WTC11 (cell line): ENCODE results near the gene LRTM2. TPM values are rescaled to one million over a fixed set of nuclear protein-coding genes. Genes with fewer than 3 reads are reported as not detected.

Experiments
- ATAC-seq: fragments of 200-7000 bp; cut with Tn5 transposase; 2 replicates; pipeline ENCODE4 v1.10.0; 2021; ENCODE audit warnings: mild to moderate bottlenecking, moderate library complexity
- CTCF ChIA-PET: fragments of 300-600 bp; sonication (Branson Sonifier 250); formaldehyde crosslinking; loops from one replicate; lab custom pipeline; 2021; ENCODE audit warnings: antibody characterized with exemption; lab: Charles Lee
- POLR2A ChIA-PET: fragments of 350-600 bp; sonication (Branson Sonifier 250); formaldehyde crosslinking; loops from one replicate; lab custom pipeline; 2021; ENCODE audit warnings: antibody characterized with exemption; lab: Charles Lee
- DNase-seq: peaks from one replicate; pipeline ENCODE4 v3.0.0; 2021; ENCODE audit warnings: low spot score
- H3K27ac Mint-ChIP-seq: 2 replicates; pipeline ENCODE4 v1.8.0; 2021; ENCODE audit warnings: mixed read lengths
- H3K27me3 Mint-ChIP-seq: 2 replicates; pipeline ENCODE4 v1.8.0; 2021; ENCODE audit warnings: low read depth, mild to moderate bottlenecking, moderate library complexity, mixed read lengths
- H3K36me3 Mint-ChIP-seq: 2 replicates; pipeline ENCODE4 v1.8.0; 2021; ENCODE audit warnings: mixed read lengths
- H3K4me1 Mint-ChIP-seq: 2 replicates; pipeline ENCODE4 v1.8.0; 2022; ENCODE audit warnings: mixed read lengths
- H3K4me3 Mint-ChIP-seq: 2 replicates; pipeline ENCODE4 v1.8.0; 2021; ENCODE audit warnings: mild to moderate bottlenecking, moderate library complexity, mixed read lengths
- H3K9me3 Mint-ChIP-seq: 2 replicates; pipeline ENCODE4 v1.8.0; 2021; ENCODE audit warnings: mixed read lengths
- CBFB ChIP-seq: sonication (generic); formaldehyde crosslinking; IDR thresholded peaks from 2 replicates; pipeline ENCODE4 v1.8.1; 2022; ENCODE audit warnings: mild to moderate bottlenecking, low read depth, missing genetic modification reagents
- FOXP4 ChIP-seq: sonication (generic); formaldehyde crosslinking; IDR thresholded peaks from 2 replicates; pipeline ENCODE4 v1.8.0; 2022; ENCODE audit warnings: mild to moderate bottlenecking, missing genetic modification reagents
- GABPB1 ChIP-seq: sonication (generic); formaldehyde crosslinking; IDR thresholded peaks from 2 replicates; pipeline ENCODE4 v1.8.1; 2023; ENCODE audit warnings: mild to moderate bottlenecking, missing genetic modification reagents
- MXD4 ChIP-seq: fragments of 250-450 bp; sonication (Bioruptor Pico); IDR thresholded peaks from 2 replicates; pipeline ENCODE4 v1.8.0; 2021; ENCODE audit warnings: mild to moderate bottlenecking, moderate library complexity, borderline replicate concordance
- NFATC4 ChIP-seq: fragments of 250-450 bp; sonication (Bioruptor Pico); IDR thresholded peaks from 2 replicates; pipeline ENCODE4 v1.9.0; 2021; ENCODE audit warnings: mild to moderate bottlenecking
- NFE2L1 ChIP-seq: sonication (generic); formaldehyde crosslinking; IDR thresholded peaks from 2 replicates; pipeline ENCODE4 v1.8.1; 2023; ENCODE audit warnings: missing genetic modification reagents
- OVOL2 ChIP-seq: fragments of 250-450 bp; sonication (Bioruptor Pico); IDR thresholded peaks from 2 replicates; pipeline ENCODE4 v1.9.0; 2021; ENCODE audit warnings: mild to moderate bottlenecking, borderline replicate concordance
- PREB ChIP-seq: sonication (generic); formaldehyde crosslinking; IDR thresholded peaks from 2 replicates; pipeline ENCODE4 v1.8.1; 2022; ENCODE audit warnings: mild to moderate bottlenecking, missing genetic modification reagents, moderate library complexity, borderline replicate concordance
- RORB ChIP-seq: fragments of 250-450 bp; sonication (Bioruptor Pico); IDR thresholded peaks from 2 replicates; pipeline ENCODE4 v1.9.0; 2021; ENCODE audit warnings: mild to moderate bottlenecking
- SMAD3 ChIP-seq: sonication (generic); formaldehyde crosslinking; IDR thresholded peaks from 2 replicates; pipeline ENCODE4 v1.8.0; 2022; ENCODE audit warnings: missing genetic modification reagents, mild to moderate bottlenecking, borderline replicate concordance
- SP1 ChIP-seq: sonication (generic); formaldehyde crosslinking; conservative IDR thresholded peaks from 2 replicates; pipeline ENCODE4 v1.8.1; 2022; ENCODE audit warnings: missing genetic modification reagents
- STAT6 ChIP-seq: sonication (generic); formaldehyde crosslinking; conservative IDR thresholded peaks from 2 replicates; pipeline ENCODE4 v1.8.1; 2023; ENCODE audit warnings: mild to moderate bottlenecking, low read depth, missing genetic modification reagents, moderate library complexity
- ZNF219 ChIP-seq: sonication (generic); formaldehyde crosslinking; IDR thresholded peaks from 2 replicates; pipeline ENCODE4 v1.8.0; 2023; ENCODE audit warnings: missing genetic modification reagents, mild to moderate bottlenecking, borderline replicate concordance
- ZNF232 ChIP-seq: sonication (generic); formaldehyde crosslinking; IDR thresholded peaks from 2 replicates; pipeline ENCODE4 v1.8.0; 2022; ENCODE audit warnings: mild to moderate bottlenecking, missing genetic modification reagents
- ZNF317 ChIP-seq: sonication (generic); formaldehyde crosslinking; IDR thresholded peaks from 2 replicates; pipeline ENCODE4 v1.8.1; 2023; ENCODE audit warnings: low read depth, mild to moderate bottlenecking, moderate library complexity, missing genetic modification reagents, borderline replicate concordance
- ZNF425 ChIP-seq: fragments of 250-450 bp; sonication (Bioruptor Pico); conservative IDR thresholded peaks from 2 replicates; pipeline ENCODE4 v1.9.0; 2021; ENCODE audit warnings: mild to moderate bottlenecking
- ZNF532 ChIP-seq: fragments of 250-450 bp; sonication (Bioruptor Pico); IDR thresholded peaks from 2 replicates; pipeline ENCODE4 v1.9.0; 2021; ENCODE audit warnings: mild to moderate bottlenecking, borderline replicate concordance
- total RNA-seq: library from RNA; stranded (reverse); gene quantifications from 3 replicates; pipeline ENCODE4 v1.2.3, GENCODE V29; 2021

The LRTM2 gene
- total RNA-seq, 1 experiment from 2014 or later, result 0.66 TPM

- TF ChIP-seq FOXP4 (CRISPR knock-in tag) (no peak), NFE2L1 (CRISPR knock-in tag) (no peak), GABPB1 (CRISPR knock-in tag) (no peak), ZNF425 (CRISPR knock-in tag) (no peak)
Observed at GRCh38 chr12:1809591-1810190, 10.7 kb upstream of the LRTM2 start (continued).

- no peak overlapping the region for H3K4me3 Mint-ChIP-seq
- ChIA-PET CTCF (interaction anchor here (0.6 kb wide), 1 partner anchor 129 kb away, joined by 3 read pairs; no protein-coding TSS in a partner anchor), POLR2A (no interaction called here)
- no peak for ATAC-seq
- H3K4me1 Mint-ChIP-seq, result peaks cover 3% of the 10 kb centered on the region; the same call in 1 of the 2 replicates
- H3K9me3 Mint-ChIP-seq, result no peaks in the 10 kb centered on the region
- DNase-seq, result no peak
- TF ChIP-seq ZNF317 (no peak), STAT6 (CRISPR knock-in tag) (no peak)
- no peaks in the 10 kb centered on the region for H3K36me3 Mint-ChIP-seq
- H3K27ac Mint-ChIP-seq, result no peak overlapping the region
- no peaks in the 10 kb centered on the region for H3K27me3 Mint-ChIP-seq
Observed at GRCh38 chr12:1810201-1810930, 10.0 kb upstream of the LRTM2 start.

GRCh38 chr12:1810931-1811280 is 9.5 kb upstream of the LRTM2 start:
- H3K27ac Mint-ChIP-seq, result no peak overlapping the region
- H3K36me3 Mint-ChIP-seq, result no peaks in the 10 kb centered on the region
- no peak overlapping the region for H3K4me3 Mint-ChIP-seq
- H3K27me3 Mint-ChIP-seq, result no peaks in the 10 kb centered on the region
- ChIA-PET POLR2A (no interaction called here), CTCF (interaction anchor here (0.7 kb wide), 1 partner anchor 129 kb away, joined by 3 read pairs; no protein-coding TSS in a partner anchor)
- ATAC-seq (no peak), DNase-seq (no peak)
- no peaks in the 10 kb centered on the region for H3K9me3 Mint-ChIP-seq
- peaks cover 3% of the 10 kb centered on the region; the same call in 1 of the 2 replicates for H3K4me1 Mint-ChIP-seq
- no peak for TF ChIP-seq PREB (CRISPR knock-in tag)
- no peak for TF ChIP-seq NFATC4 (CRISPR knock-in tag)
- TF ChIP-seq ZNF232 (CRISPR knock-in tag), result no peak
- no peak for TF ChIP-seq SP1 (CRISPR knock-in tag)
- TF ChIP-seq ZNF532, result no peak
- TF ChIP-seq OVOL2 (CRISPR knock-in tag), result no peak
- TF ChIP-seq ZNF219 (CRISPR knock-in tag), result no peak
- TF ChIP-seq MXD4 (CRISPR knock-in tag), result no peak
- TF ChIP-seq RORB, result no peak
- TF ChIP-seq SMAD3 (CRISPR knock-in tag), result no peak
- no peak for TF ChIP-seq CBFB
